HG03139 (cell line): Measurements from ENCODE around the gene SETX.

Experiments used
- ATAC-seq: cut with Tn5 transposase; IDR thresholded peaks from one replicate; pipeline ENCODE4 v1.9.1; 2021; ENCODE audit not compliant: unreplicated experiment

Gene SETX

GRCh38 chr9:132226571-132227430, 128.0 kb downstream of the SETX start:
- no peak for ATAC-seq

- ATAC-seq = no peak
Measured at GRCh38 chr9:132224645-132225044, 130.1 kb downstream of the SETX start.

GRCh38 chr9:132221941-132222340, 132.8 kb downstream of the SETX start:
- no peak for ATAC-seq

- ATAC-seq = no peak
Measured at GRCh38 chr9:132218208-132218607, 136.6 kb downstream of the SETX start.

GRCh38 chr9:132216861-132217619, 137.7 kb downstream of the SETX start:
- no peak for ATAC-seq

GRCh38 chr9:132214027-132214622, 140.7 kb downstream of the SETX start:
- ATAC-seq = no peak

GRCh38 chr9:132211570-132211969, 143.2 kb downstream of the SETX start:
- no peak for ATAC-seq
